B cell (primary cell): Measurements from ENCODE around the gene LYRM2. TPM values are rescaled to one million over a fixed set of nuclear protein-coding genes. Genes with fewer than 3 reads are reported as not detected.

Experiments used
- ATAC-seq: fragments of 200-7000 bp; cut with Tn5 transposase; one replicate; pipeline ENCODE4 v1.10.0; 2021; ENCODE audit warnings: low read depth, mild to moderate bottlenecking, moderate number of reproducible peaks, moderate library complexity
- CTCF ChIA-PET: fragments of 350-600 bp; sonication (Branson Sonifier 250); formaldehyde crosslinking; loops from one replicate; lab custom pipeline; 2021; ENCODE audit warnings: antibody characterized with exemption, inconsistent platforms; lab: Charles Lee
- POLR2A ChIA-PET: fragments of 350-600 bp; sonication (Branson Sonifier 250); formaldehyde crosslinking; loops from one replicate; lab custom pipeline; 2021; ENCODE audit warnings: antibody characterized with exemption; lab: Charles Lee
- DNase-seq: peaks from one replicate; pipeline ENCODE4 v3.0.0; 2013
- H2AFZ ChIP-seq: 2 replicates; pipeline ENCODE4 v1.6.1; 2012; ENCODE audit warnings: mild to moderate bottlenecking, low read depth, low read length; ENCODE audit not compliant: insufficient read depth, poor library complexity, severe bottlenecking
- H3K27ac ChIP-seq, 2 donors: 1 replicate in 1 of 2; 2 replicates in 1 of 2; pipeline ENCODE4 v1.5.1; 2012 to 2013; ENCODE audit warnings: low read length in 2 of 2, mild to moderate bottlenecking in 2 of 2, moderate library complexity in 1 of 2
- H3K27me3 ChIP-seq, 4 experiments: fragments of 200-600 bp in 1 of 4; sonication (generic) in 1 of 4; replicated peaks in 1 of 4; 1 replicate in 2 of 4; 2 replicates in 2 of 4; pipeline versions ENCODE4 v1.6.1 to v1.7.0; 2013 to 2016; ENCODE audit warnings: low read length in 3 of 4, mild to moderate bottlenecking in 2 of 4, mixed read lengths in 1 of 4, moderate library complexity in 1 of 4; ENCODE audit not compliant: insufficient read depth in 4 of 4, control insufficient read depth in 3 of 4; ENCODE audit errors: control extremely low read depth in 1 of 4
- H3K36me3 ChIP-seq, 2 experiments: replicated peaks in 1 of 2; 1 replicate in 1 of 2; 2 replicates in 1 of 2; pipeline versions ENCODE4 v1.6.1 to v1.7.1; 2013; ENCODE audit warnings: low read length in 1 of 2; ENCODE audit not compliant: insufficient read depth in 2 of 2, control insufficient read depth in 1 of 2; ENCODE audit errors: control extremely low read depth in 1 of 2, extremely low read depth in 1 of 2
- H3K4me1 ChIP-seq, 2 donors: fragments of 200-600 bp in 1 of 2; sonication (generic) in 1 of 2; 1 replicate in 1 of 2; 2 replicates in 1 of 2; pipeline versions ENCODE4 v1.5.1 to v1.6.1; 2013 to 2017; ENCODE audit warnings: low read length in 2 of 2; ENCODE audit not compliant: control insufficient read depth in 2 of 2, insufficient read depth in 2 of 2
- H3K4me2 ChIP-seq: replicated peaks from 2 replicates; pipeline ENCODE3; 2012; ENCODE audit warnings: mild to moderate bottlenecking, low read depth, low read length; ENCODE audit not compliant: poor library complexity, severe bottlenecking
- H3K4me3 ChIP-seq, 5 experiments: fragments of 200-600 bp in 1 of 5; sonication (generic) in 1 of 5; 1 replicate in 3 of 5; 2 replicates in 2 of 5; pipeline versions ENCODE4 v1.5.1 to v1.7.0; 2011 to 2016; ENCODE audit warnings: low read length in 4 of 5, mild to moderate bottlenecking in 4 of 5, low read depth in 2 of 5, control low read depth in 1 of 5, moderate library complexity in 1 of 5; ENCODE audit not compliant: insufficient read depth in 1 of 5; ENCODE audit errors: control extremely low read depth in 1 of 5, extremely low read depth in 1 of 5
- H3K79me2 ChIP-seq: fragments of 200-600 bp; sonication (generic); one replicate; pipeline ENCODE4 v1.6.0; 2016; ENCODE audit warnings: low read length; ENCODE audit not compliant: control insufficient read depth, insufficient read depth
- H3K9ac ChIP-seq: fragments of 200-600 bp; sonication (generic); 2 replicates; pipeline ENCODE4 v1.6.1; 2017; ENCODE audit warnings: mild to moderate bottlenecking, low read length, moderate library complexity
- H3K9me3 ChIP-seq, 3 donors: one replicate each; pipeline versions ENCODE4 v1.6.1 to v1.7.1; 2013; ENCODE audit warnings: low read length in 2 of 3; ENCODE audit not compliant: control insufficient read depth in 2 of 3, insufficient read depth in 1 of 3; ENCODE audit errors: control extremely low read depth in 1 of 3
- H4K20me1 ChIP-seq: 2 replicates; pipeline ENCODE4 v1.6.0; 2012; ENCODE audit warnings: mild to moderate bottlenecking, low read length; ENCODE audit not compliant: insufficient read depth, control insufficient read depth, poor library complexity, severe bottlenecking
- H3K27ac Mint-ChIP-seq: one replicate; pipeline ENCODE4 v1.8.0; 2021; ENCODE audit warnings: mixed read lengths
- H3K27me3 Mint-ChIP-seq: one replicate; pipeline ENCODE4 v1.8.0; 2021; ENCODE audit warnings: mixed read lengths
- H3K4me1 Mint-ChIP-seq: one replicate; pipeline ENCODE4 v1.8.0; 2021; ENCODE audit warnings: mixed read lengths
- H3K4me3 Mint-ChIP-seq: one replicate; pipeline ENCODE4 v1.8.0; 2021; ENCODE audit warnings: mixed read lengths
- H3K9me3 Mint-ChIP-seq: one replicate; pipeline ENCODE4 v1.8.0; 2022; ENCODE audit warnings: mixed read lengths; ENCODE audit not compliant: insufficient read depth
- CTCF ChIP-seq: fragments of 200-600 bp; IDR thresholded peaks from one replicate; pipeline ENCODE4 v1.8.0; 2022; ENCODE audit warnings: antibody characterized with exemption, mild to moderate bottlenecking
- EZH2 ChIP-seq: IDR thresholded peaks from 2 replicates; pipeline ENCODE4 v1.6.1; 2012; ENCODE audit warnings: borderline replicate concordance, low read depth, mild to moderate bottlenecking, moderate library complexity, low read length; ENCODE audit not compliant: insufficient read depth, poor library complexity, severe bottlenecking
- WGBS: methylation state at CpG from one replicate; pipeline ENCODE4 v1.1.5; 2013; ENCODE audit warnings: missing lambda C conversion rate; ENCODE audit not compliant: insufficient coverage; 5-methylcytosine and 5-hydroxymethylcytosine counted together
- intact Hi-C: fragments of 100-400 bp; cut with micrococcal nuclease; formaldehyde crosslinking; loops from one replicate; pipeline ENCODE4 v1.10.0; 2022
- polyA plus RNA-seq: library from polyadenylated mRNA; depleted of rRNA; stranded (reverse); fragments of >200 nt; gene quantifications from 2 replicates; pipeline ENCODE4 v1.2.3, GENCODE V29; 2012
- total RNA-seq, 2 donors: library from RNA; stranded (reverse); fragments of 120-200 nt in 1 of 2; gene quantifications; 1 replicate in 1 of 2; 2 replicates in 1 of 2; pipeline versions ENCODE4 v1.2.3 to v1.2.4, GENCODE V29; 2013 to 2022

Gene LYRM2
- total and polyA plus RNA-seq, 2 donors (not counting 1 experiment from before 2014, with no cell fraction given): 17.6 to 33.7 TPM

GRCh38 chr6:89616531-89616930 is 22.0 kb downstream of the LYRM2 start:
- Mint-ChIP-seq H3K27me3 (no peaks in the 10 kb centered on the region), H3K27ac (no peak overlapping the region), H3K9me3 (no peaks in the 10 kb centered on the region), H3K4me3 (no peak overlapping the region), H3K4me1 (no peaks in the 10 kb centered on the region)
- H2AFZ ChIP-seq: no peak overlapping the region
- ChIA-PET POLR2A (no interaction called here), CTCF (no interaction called here)
- no peaks in the 10 kb centered on the region for H3K79me2 ChIP-seq
- H3K9me3 ChIP-seq: no peaks in the 10 kb centered on the region
- no peaks in the 10 kb centered on the region for H3K4me1 ChIP-seq
- WGBS: 72% methylated on average over 3 of the region's 5 CpGs
- ATAC-seq (no peak), DNase-seq (no peak)
- H4K20me1 ChIP-seq: no peaks in the 10 kb centered on the region
- H3K36me3 ChIP-seq: no peaks in the 10 kb centered on the region
- no peak overlapping the region for H3K4me2 ChIP-seq
- H3K9ac ChIP-seq: no peak overlapping the region
- H3K27ac ChIP-seq: no peak overlapping the region
- H3K4me3 ChIP-seq: no peak overlapping the region
- no peaks in the 10 kb centered on the region for H3K27me3 ChIP-seq
- intact Hi-C loops: no loop called here
- TF ChIP-seq EZH2 (no peak), CTCF (no peak)

GRCh38 chr6:89615882-89616281 is 22.7 kb downstream of the LYRM2 start:
- Mint-ChIP-seq H3K27me3 (no peaks in the 10 kb centered on the region), H3K27ac (no peak overlapping the region), H3K4me1 (no peaks in the 10 kb centered on the region), H3K9me3 (no peaks in the 10 kb centered on the region), H3K4me3 (no peak overlapping the region)
- Histone ChIP-seq H3K4me2 (no peak overlapping the region), H3K4me1 (no peaks in the 10 kb centered on the region), H2AFZ (no peak overlapping the region), H3K9me3 (no peaks in the 10 kb centered on the region), H3K79me2 (no peaks in the 10 kb centered on the region), H3K4me3 (no peak overlapping the region), H3K27ac (no peak overlapping the region), H3K36me3 (no peaks in the 10 kb centered on the region), H3K27me3 (no peaks in the 10 kb centered on the region), H4K20me1 (no peaks in the 10 kb centered on the region), H3K9ac (no peak overlapping the region)
- intact Hi-C loops: no loop called here
- no peak for TF ChIP-seq CTCF
- no peak for TF ChIP-seq EZH2
- ChIA-PET POLR2A (no interaction called here), CTCF (interaction anchor here (0.9 to 1.0 kb wide), 2 partner anchors 16 to 183 kb away, joined by 3 to 4 read pairs; no protein-coding TSS in a partner anchor)
- WGBS: 98% methylated on average over 5 of the region's 5 CpGs
- DNase-seq: no peak
- no peak for ATAC-seq
